Upper lobe of right lung (tissue), 1 donor: ENCODE data around the gene HDGFL1. TPM values are rescaled to one million over a fixed set of nuclear protein-coding genes. Genes with fewer than 3 reads are reported as not detected.

ENCODE experiments used
- ATAC-seq: fragments of 200-7000 bp; cut with Tn5 transposase; one replicate; pipeline ENCODE4 v1.9.1; 2020; ENCODE audit warnings: mild to moderate bottlenecking, moderate library complexity
- DNase-seq: peaks from one replicate; pipeline ENCODE4 v3.0.0-alpha.2; 2020
- H3K27ac ChIP-seq: fragments of 200-600 bp; one replicate; pipeline ENCODE4 v1.8.0; 2022
- H3K27me3 ChIP-seq: fragments of 200-600 bp; one replicate; pipeline ENCODE4 v1.8.0; 2022; ENCODE audit warnings: mild to moderate bottlenecking
- H3K36me3 ChIP-seq: fragments of 200-600 bp; one replicate; pipeline ENCODE4 v1.8.0; 2022
- H3K4me1 ChIP-seq: fragments of 200-600 bp; one replicate; pipeline ENCODE4 v1.8.0; 2022
- H3K4me3 ChIP-seq: fragments of 200-600 bp; one replicate; pipeline ENCODE4 v1.8.0; 2022; ENCODE audit warnings: mild to moderate bottlenecking
- H3K9me3 ChIP-seq: fragments of 200-600 bp; one replicate; pipeline ENCODE4 v1.8.0; 2022
- CTCF ChIP-seq: fragments of 200-600 bp; IDR thresholded peaks from one replicate; pipeline ENCODE4 v1.8.0; 2022; ENCODE audit warnings: antibody characterized with exemption
- intact Hi-C: fragments of 100-400 bp; cut with DNase I; formaldehyde crosslinking; loops from one replicate; pipeline ENCODE4 v1.11.0; 2022
- total RNA-seq: library from RNA; stranded (reverse); fragmentation: NEBNext Ultra II Directional; extraction: Animal tissue kit (Norgen Biotek cat#: 25700); gene quantifications from one replicate; pipeline ENCODE4 v1.2.1, GENCODE V29; 2021
- donor health status: DM: no; HTN: yes; CAD: no; lungs with severe emphysema.

The HDGFL1 gene
- total RNA-seq, 1 donor from 2014 or later: not detected

- no peaks in the 10 kb centered on the region for H3K36me3 ChIP-seq
- DNase-seq (no peak), ATAC-seq (no peak)
- no peak for TF ChIP-seq CTCF
- H3K4me1 ChIP-seq: peaks cover 6% of the 10 kb centered on the region
- H3K4me3 ChIP-seq: no peak overlapping the region
- H3K9me3 ChIP-seq: no peaks in the 10 kb centered on the region
- no peaks in the 10 kb centered on the region for H3K27me3 ChIP-seq
- intact Hi-C loops: no loop called here
- no peak overlapping the region for H3K27ac ChIP-seq
Observed at GRCh38 chr6:22614547-22614946, 45.2 kb downstream of the HDGFL1 start.

- Histone ChIP-seq H3K27ac (no peak overlapping the region), H3K36me3 (no peaks in the 10 kb centered on the region), H3K9me3 (no peaks in the 10 kb centered on the region), H3K27me3 (no peaks in the 10 kb centered on the region), H3K4me1 (no peaks in the 10 kb centered on the region), H3K4me3 (no peak overlapping the region)
- TF ChIP-seq CTCF: no peak
- intact Hi-C loops: no loop called here
- no peak for DNase-seq
- ATAC-seq: no peak
Observed at GRCh38 chr6:22621028-22621427, 51.7 kb downstream of the HDGFL1 start.
